HL-60/S4 treated with phorbol 12-myristate 13-acetate at 8.2 ng/mL for 4 days and 3 days (cell line): ENCODE data around the gene ZNF626.
"Not testable (repeated sequence)": the region's sequence is repeated elsewhere in the genome, so short reads cannot be mapped to it uniquely, and the experiment has no call there.

Experiments
- in situ Hi-C: fragments of 300-500 bp; cut with MboI; formaldehyde crosslinking; loops from 2 replicates; pipeline ENCODE4 v1.15.0; 2022; ENCODE audit warnings: low sequenced_read_pairs

ZNF626 gene

DNA sequence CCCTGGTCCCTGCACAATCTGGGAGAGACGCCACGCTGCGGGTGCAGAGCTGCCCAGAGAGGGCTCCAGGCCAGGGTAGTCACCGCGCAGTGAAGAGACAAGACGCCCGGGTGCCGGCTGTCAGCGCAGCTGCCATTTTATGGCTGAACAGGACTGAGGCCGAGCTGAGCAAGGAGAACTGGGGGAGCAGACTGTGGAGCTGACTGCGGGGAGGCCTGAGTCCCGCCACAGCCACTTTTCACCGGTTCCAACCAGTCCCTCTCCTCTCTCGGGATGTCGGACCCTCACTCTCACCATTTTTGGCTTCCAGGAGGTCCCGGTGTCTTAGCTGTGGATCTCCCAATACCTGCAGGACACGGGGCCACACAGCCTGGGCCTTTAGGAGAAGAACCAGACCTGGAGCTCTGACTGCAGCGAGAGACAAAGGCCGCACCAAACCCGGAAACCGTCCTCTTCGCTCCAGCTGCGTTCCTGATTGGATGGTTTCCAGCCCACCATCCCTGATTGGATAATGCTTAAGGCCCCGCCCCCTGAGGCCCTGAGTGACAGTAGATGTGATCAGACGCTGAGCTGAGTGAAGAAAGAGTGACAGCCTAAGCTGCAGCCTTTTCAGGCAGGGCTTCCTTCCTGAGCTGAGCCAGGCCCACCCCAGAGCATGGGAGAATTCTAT is at the start of gene ZNF626:
Gene ZNF626 (minus strand): TSS at position 422 of the 670 bp plus-strand sequence. CDS start 125 bp downstream, at position 297.
- in situ Hi-C loops = no loop called here

- in situ Hi-C loops = no loop called here
Observed at GRCh38 chr19:20669263-20669662, 7.9 kb upstream of the ZNF626 start.

GRCh38 chr19:20667281-20667680 is 5.9 kb upstream of the ZNF626 start:
- in situ Hi-C loops = no loop called here

DNA sequence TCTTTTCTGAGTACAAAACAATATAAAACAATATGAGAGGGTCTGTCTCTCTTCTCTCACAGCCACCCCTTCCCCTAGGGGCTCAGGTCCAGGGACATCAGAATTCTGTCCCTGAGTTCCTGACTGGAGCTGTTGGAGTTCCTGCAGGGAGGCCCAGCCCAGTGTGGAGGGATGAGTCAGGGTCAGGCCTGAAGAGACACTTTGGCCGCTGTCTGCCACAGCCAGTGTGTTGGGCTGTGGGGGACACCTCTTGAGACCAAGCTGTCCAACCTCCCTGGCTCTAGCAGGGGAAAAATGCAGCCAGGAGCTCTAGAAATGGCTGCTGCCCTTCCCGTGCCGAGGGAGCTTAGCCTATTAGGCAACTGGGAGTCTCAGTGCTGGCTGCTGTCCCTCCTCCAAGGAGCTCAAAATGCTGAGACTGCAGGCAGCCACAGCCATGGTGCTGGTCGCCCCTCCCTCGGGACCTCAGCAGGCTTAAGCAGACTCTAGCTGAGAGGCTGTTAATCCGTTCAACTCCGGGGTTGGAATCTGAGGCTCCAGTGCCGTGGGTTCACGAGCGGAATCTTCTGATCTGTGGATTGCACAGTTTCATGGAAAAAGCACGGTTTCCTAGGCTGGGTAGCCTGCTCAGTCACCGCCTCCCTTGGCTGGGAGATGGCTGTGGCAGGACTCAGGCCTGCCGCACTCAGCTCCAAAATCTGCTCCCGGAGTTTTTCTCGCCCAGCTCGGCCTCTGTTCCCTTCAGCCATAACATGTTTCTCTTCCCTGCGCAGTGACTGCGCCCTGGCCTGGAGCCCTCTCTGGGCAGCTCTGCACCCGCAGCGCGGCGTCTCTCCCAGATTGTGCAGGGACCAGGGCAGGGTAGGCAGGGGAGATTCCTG is 3.8 kb upstream of the ZNF626 start:
- in situ Hi-C loops = no loop called here

GRCh38 chr19:20664475-20664874 is 3.1 kb upstream of the ZNF626 start:
- in situ Hi-C loops = not testable (repeated sequence)

GRCh38 chr19:20662421-20663105 is 1.2 kb upstream of the ZNF626 start:
- in situ Hi-C loops = no loop called here

GRCh38 chr19:20660473-20661140 is 764 bp downstream of the ZNF626 start:
- in situ Hi-C loops = no loop called here

DNA sequence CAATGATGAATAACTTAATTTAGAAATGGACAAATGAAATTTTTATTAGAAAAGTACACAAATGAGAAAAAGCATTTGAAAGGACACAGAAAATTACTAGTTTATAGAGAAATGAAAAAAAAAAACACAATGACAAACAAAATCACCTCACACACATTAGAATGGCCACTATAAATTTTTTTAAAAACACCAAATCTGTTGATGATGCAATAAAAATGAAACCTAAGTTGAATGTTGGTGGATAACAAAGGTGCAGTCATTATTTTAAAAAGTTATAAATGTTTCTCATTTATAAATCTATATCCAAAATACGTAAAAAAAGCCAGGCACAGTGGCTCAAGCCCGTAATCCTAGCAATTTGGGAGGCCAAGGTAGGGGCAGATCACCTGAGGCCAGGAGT is 20.8 kb downstream of the ZNF626 start:
- in situ Hi-C loops = no loop called here

GRCh38 chr19:20640023-20640422 is 21.3 kb downstream of the ZNF626 start:
- in situ Hi-C loops = no loop called here

DNA sequence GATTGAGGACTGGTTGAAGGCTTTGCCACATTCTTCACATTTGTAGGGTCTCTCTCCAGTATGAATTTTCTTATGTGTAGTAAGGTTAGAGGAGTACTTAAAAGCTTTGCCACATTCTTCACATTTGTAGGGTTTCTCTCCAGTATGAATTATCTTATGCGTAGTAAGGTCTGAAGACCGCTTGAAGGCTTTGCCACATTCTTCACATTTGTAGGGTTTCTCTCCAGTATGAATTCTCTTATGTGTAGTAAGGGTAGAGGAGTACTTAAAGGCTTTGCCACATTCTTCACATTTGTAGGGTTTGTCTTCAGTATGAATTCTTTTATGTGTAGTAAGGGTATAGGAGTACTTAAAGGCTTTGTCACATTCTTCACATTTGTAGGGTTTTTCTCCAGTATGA is 36.8 kb downstream of the ZNF626 start:
- in situ Hi-C loops = not testable (repeated sequence)

- in situ Hi-C loops = no loop called here
Observed at GRCh38 chr19:20616071-20616470, 45.3 kb downstream of the ZNF626 start.

- in situ Hi-C loops = not testable (repeated sequence)
Observed at GRCh38 chr19:20614971-20615370, 46.4 kb downstream of the ZNF626 start.

DNA sequence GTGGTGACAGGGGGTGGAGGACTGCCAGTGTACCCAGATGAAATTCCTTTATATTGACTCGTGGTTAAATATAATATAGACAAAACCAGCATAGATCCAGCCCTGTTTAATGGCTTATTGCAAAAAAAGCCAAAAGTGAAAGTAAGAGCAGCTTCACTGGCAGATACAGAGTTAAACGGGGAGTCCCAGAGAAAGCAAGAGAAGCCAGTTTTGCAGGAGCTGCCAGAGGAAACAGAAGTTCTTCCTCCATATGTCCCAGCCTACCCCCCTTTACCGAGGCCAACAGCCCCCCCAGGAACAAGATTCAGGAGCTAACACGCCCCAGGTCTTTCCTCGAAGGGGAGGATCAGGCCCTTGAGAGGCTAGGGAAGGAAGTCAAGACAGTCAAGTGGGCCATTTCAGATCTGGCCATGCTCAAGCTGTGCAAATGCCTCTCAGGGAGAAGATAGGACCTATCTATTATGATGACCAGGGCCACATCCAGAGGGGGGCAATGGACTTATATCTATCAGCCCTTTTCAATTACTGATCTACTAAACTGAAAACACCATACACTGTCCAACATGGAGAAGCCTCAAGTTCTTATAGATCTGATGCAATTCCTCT is 48.6 kb downstream of the ZNF626 start:
- in situ Hi-C loops = no loop called here

- in situ Hi-C loops = no loop called here
Observed at GRCh38 chr19:20611866-20612265, 49.5 kb downstream of the ZNF626 start.

GRCh38 chr19:20607943-20608342 is 53.4 kb downstream of the ZNF626 start:
- in situ Hi-C loops = no loop called here
